Chondrocyte (in vitro differentiated cells): ENCODE measurements around the gene ZNRF1. TPM values are rescaled to one million over a fixed set of nuclear protein-coding genes. Genes with fewer than 3 reads are reported as not detected.
A peak's percentile ranks its signal among the peaks of the same experiment; 100 is the strongest.

Experiments used
- DNase-seq: peaks from one replicate; pipeline ENCODE4 v3.0.0; 2021; ENCODE audit warnings: mixed read lengths, low spot score
- H3K27ac Mint-ChIP-seq: one replicate; pipeline ENCODE4 v1.8.0; 2021; ENCODE audit warnings: mild to moderate bottlenecking, moderate library complexity, mixed read lengths; ENCODE audit not compliant: unreplicated experiment
- H3K27me3 Mint-ChIP-seq: 2 replicates; pipeline ENCODE4 v1.8.0; 2021; ENCODE audit warnings: low read depth, mixed read lengths
- H3K36me3 Mint-ChIP-seq: 2 replicates; pipeline ENCODE4 v1.8.0; 2021; ENCODE audit warnings: low read depth, mixed read lengths
- H3K4me1 Mint-ChIP-seq: 2 replicates; pipeline ENCODE4 v1.8.0; 2021; ENCODE audit warnings: low read depth, mild to moderate bottlenecking, mixed read lengths
- H3K4me3 Mint-ChIP-seq: one replicate; pipeline ENCODE4 v1.8.0; 2021; ENCODE audit warnings: mild to moderate bottlenecking, moderate library complexity, mixed read lengths; ENCODE audit not compliant: unreplicated experiment
- H3K9me3 Mint-ChIP-seq: 2 replicates; pipeline ENCODE4 v1.8.0; 2021; ENCODE audit warnings: low read depth, mixed read lengths
- CTCF ChIP-seq: fragments of 200-600 bp; sonication (generic); IDR thresholded peaks from 2 replicates; pipeline ENCODE4 v1.5.0; 2021; ENCODE audit warnings: antibody characterized with exemption, mild to moderate bottlenecking, moderate library complexity
- total RNA-seq: library from RNA; stranded (reverse); gene quantifications from 3 replicates; pipeline ENCODE4 v1.2.1, GENCODE V29; 2021

The ZNRF1 gene
- total RNA-seq, 1 donor from 2014 or later = 22.7 TPM

- peaks cover 31% of the 10 kb centered on the region for H3K36me3 Mint-ChIP-seq
Measured at GRCh38 chr16:74954763-74955162, 44.1 kb upstream of the ZNRF1 start.

GRCh38 chr16:74973304-74973703, 25.5 kb upstream of the ZNRF1 start:
- no peak overlapping the region for H3K4me3 Mint-ChIP-seq
- peaks cover 2% of the 10 kb centered on the region for H3K36me3 Mint-ChIP-seq
- H3K9me3 Mint-ChIP-seq = no peaks in the 10 kb centered on the region
- DNase-seq = no peak
- TF ChIP-seq CTCF = no peak
- no peaks in the 10 kb centered on the region for H3K4me1 Mint-ChIP-seq
- H3K27ac Mint-ChIP-seq = no peak overlapping the region
- no peaks in the 10 kb centered on the region for H3K27me3 Mint-ChIP-seq

More at GRCh38 chr16:74954763-74955162, 44.1 kb upstream of the ZNRF1 start:
- TF ChIP-seq CTCF = no peak
- DNase-seq = no peak
- Mint-ChIP-seq H3K4me1 (no peaks in the 10 kb centered on the region), H3K9me3 (no peaks in the 10 kb centered on the region), H3K27me3 (no peaks in the 10 kb centered on the region), H3K4me3 (no peak overlapping the region), H3K27ac (no peak overlapping the region)

- H3K4me1 Mint-ChIP-seq = no peaks in the 10 kb centered on the region
- peaks cover 2% of the 10 kb centered on the region for H3K36me3 Mint-ChIP-seq
- no peak for TF ChIP-seq CTCF
- no peak overlapping the region for H3K4me3 Mint-ChIP-seq
- H3K9me3 Mint-ChIP-seq = no peaks in the 10 kb centered on the region
- no peaks in the 10 kb centered on the region for H3K27me3 Mint-ChIP-seq
- no peak overlapping the region for H3K27ac Mint-ChIP-seq
- no peak for DNase-seq
Measured at GRCh38 chr16:74975591-74975990, 23.2 kb upstream of the ZNRF1 start.

- Mint-ChIP-seq H3K27me3 (no peaks in the 10 kb centered on the region), H3K36me3 (peaks cover 2% of the 10 kb centered on the region), H3K9me3 (no peaks in the 10 kb centered on the region), H3K27ac (no peak overlapping the region), H3K4me1 (peaks cover 15% of the 10 kb centered on the region), H3K4me3 (no peak overlapping the region)
- no peak for TF ChIP-seq CTCF
- DNase-seq = no peak
Measured at GRCh38 chr16:74982256-74982655, 16.6 kb upstream of the ZNRF1 start.

GRCh38 chr16:74984194-74984528, 14.7 kb upstream of the ZNRF1 start:
- H3K4me1 Mint-ChIP-seq = peaks cover 15% of the 10 kb centered on the region
- H3K27ac Mint-ChIP-seq = peak overlapping the region; percentile 41
- H3K4me3 Mint-ChIP-seq = peak overlapping the region; percentile 84
- TF ChIP-seq CTCF = no peak
- H3K36me3 Mint-ChIP-seq = no peaks in the 10 kb centered on the region
- H3K9me3 Mint-ChIP-seq = no peaks in the 10 kb centered on the region
- H3K27me3 Mint-ChIP-seq = no peaks in the 10 kb centered on the region
- no peak for DNase-seq
